GM12801 (cell line): ENCODE results near the gene KLHDC4.

ENCODE experiments used
- CTCF ChIP-seq: IDR thresholded peaks from one replicate; pipeline ENCODE4 v1.5.1; 2011; ENCODE audit warnings: control low read depth; ENCODE audit not compliant: insufficient read length; ENCODE audit errors: extremely low read depth

The KLHDC4 gene

GRCh38 chr16:87694441-87695125 lies 71.2 kb downstream of the KLHDC4 start:
- no peak for TF ChIP-seq CTCF

- no peak for TF ChIP-seq CTCF
Observed at GRCh38 chr16:87693827-87694226, 72.0 kb downstream of the KLHDC4 start.

GRCh38 chr16:87692756-87693155 lies 73.0 kb downstream of the KLHDC4 start:
- no peak for TF ChIP-seq CTCF

- TF ChIP-seq CTCF: no peak
Observed at GRCh38 chr16:87692176-87692575, 73.6 kb downstream of the KLHDC4 start.

- no peak for TF ChIP-seq CTCF
Observed at GRCh38 chr16:87691686-87692079, 74.1 kb downstream of the KLHDC4 start.

- no peak for TF ChIP-seq CTCF
Observed at GRCh38 chr16:87690911-87691685, 74.7 kb downstream of the KLHDC4 start.

GRCh38 chr16:87689956-87690465 lies 75.8 kb downstream of the KLHDC4 start:
- no peak for TF ChIP-seq CTCF
